Upper lobe of left lung (tissue), 6 donors: ENCODE measurements around the gene NRP1. TPM values are rescaled to one million over a fixed set of nuclear protein-coding genes. Genes with fewer than 3 reads are reported as not detected.

Experiments
- ATAC-seq, 2 donors: fragments of 200-7000 bp; cut with Tn5 transposase; one replicate each; pipeline ENCODE4 v1.9.1; 2022; ENCODE audit warnings: mild to moderate bottlenecking in 2 of 2, moderate library complexity in 2 of 2; ENCODE audit not compliant: low FRiP score in 2 of 2
- DNase-seq, 2 donors: peaks; one replicate each; pipeline ENCODE4 v3.0.0-alpha.2; 2019 to 2020
- H3K27ac ChIP-seq, 4 donors: fragments of 200-600 bp; sonication (generic); one replicate each; pipeline ENCODE4 v1.5.1; 2016 to 2019
- H3K27me3 ChIP-seq, 4 donors: fragments of 200-600 bp; sonication (generic); one replicate each; pipeline ENCODE4 v1.5.1; 2017 to 2019
- H3K36me3 ChIP-seq, 4 donors: fragments of 200-600 bp; sonication (generic); one replicate each; pipeline ENCODE4 v1.5.1; 2016 to 2019
- H3K4me1 ChIP-seq, 4 donors: fragments of 200-600 bp; sonication (generic); one replicate each; pipeline ENCODE4 v1.5.1; 2018 to 2019
- H3K4me3 ChIP-seq, 4 donors: fragments of 200-600 bp; sonication (generic); one replicate each; pipeline ENCODE4 v1.5.1; 2017 to 2019; ENCODE audit warnings: mild to moderate bottlenecking in 2 of 4, moderate library complexity in 1 of 4
- H3K9me3 ChIP-seq, 4 donors: fragments of 200-600 bp; sonication (generic); one replicate each; pipeline ENCODE4 v1.5.1; 2018 to 2019
- CTCF ChIP-seq, 6 experiments: fragments of 450-650 bp in 4 of 6; fragments of 200-600 bp in 2 of 6; sonication (generic) in 2 of 6; IDR thresholded peaks; one replicate each; pipeline ENCODE4 v1.5.1; 2016 to 2019; ENCODE audit warnings: antibody characterized with exemption in 6 of 6
- EP300 ChIP-seq, 4 donors: sonication (generic); formaldehyde crosslinking; IDR thresholded peaks; one replicate each; pipeline ENCODE4 v1.5.1; 2017; ENCODE audit warnings: antibody characterized with exemption in 4 of 4, control low read depth in 2 of 4
- POLR2A ChIP-seq, 4 donors: fragments of 450-650 bp; IDR thresholded peaks; one replicate each; pipeline ENCODE4 v1.5.1; 2016 to 2017; ENCODE audit warnings: antibody characterized with exemption in 4 of 4, mild to moderate bottlenecking in 2 of 4
- POLR2AphosphoS5 ChIP-seq, 2 donors: sonication (generic); formaldehyde crosslinking; IDR thresholded peaks; one replicate each; pipeline ENCODE4 v1.5.1; 2017; ENCODE audit warnings: antibody characterized with exemption in 2 of 2
- WGBS, 2 donors: methylation state at CpG; one replicate each; pipeline ENCODE4 v1.1.5; 2017 to 2018; 5-methylcytosine and 5-hydroxymethylcytosine counted together
- total RNA-seq, 6 donors: library from RNA; depleted of rRNA in 4 of 6; stranded (reverse); fragments of >200 nt in 4 of 6; gene quantifications; one replicate each; pipeline versions ENCODE4 v1.1.0 to v1.2.1, GENCODE V29; 2016 to 2021
- donor health status: DM: no; HTN: no; CAD: no; lungs with moderate emphysema.
- donor health status: DM: no; HTN: yes; CAD: no; lungs with severe emphysema.

Gene NRP1
- total RNA-seq, 6 donors from 2014 or later = 48.5 to 136 (median 64.1) TPM

- ATAC-seq (no peak), DNase-seq (no peak)
- H3K4me1 ChIP-seq = no peaks in the 10 kb centered on the region
- WGBS, 2 donors = 91 to 100% methylated on average over 4 of the region's 4 CpGs
- no peaks in the 10 kb centered on the region for H3K27me3 ChIP-seq
- no peak for TF ChIP-seq EP300 (IDR thresholded peaks at IDR 0.05)
- no peak for TF ChIP-seq CTCF (IDR thresholded peaks at IDR 0.05)
- TF ChIP-seq POLR2AphosphoS5 (IDR thresholded peaks at IDR 0.05) = no peak
- TF ChIP-seq POLR2A (IDR thresholded peaks at IDR 0.05) = no peak
- H3K27ac ChIP-seq = no peak overlapping the region
- no peaks in the 10 kb centered on the region for H3K9me3 ChIP-seq
- H3K36me3 ChIP-seq = no peaks in the 10 kb centered on the region
- H3K4me3 ChIP-seq = no peak overlapping the region
Measured at GRCh38 chr10:33377658-33378025, 43.2 kb upstream of the NRP1 start.

GRCh38 chr10:33376976-33377657 is 42.6 kb upstream of the NRP1 start:
- TF ChIP-seq CTCF (IDR thresholded peaks at IDR 0.05) (no peak), POLR2A (IDR thresholded peaks at IDR 0.05) (no peak), EP300 (IDR thresholded peaks at IDR 0.05) (no peak), POLR2AphosphoS5 (IDR thresholded peaks at IDR 0.05) (no peak)
- Histone ChIP-seq H3K36me3 (no peaks in the 10 kb centered on the region), H3K4me3 (no peak overlapping the region), H3K27me3 (no peaks in the 10 kb centered on the region), H3K4me1 (no peaks in the 10 kb centered on the region), H3K27ac (no peak overlapping the region), H3K9me3 (no peaks in the 10 kb centered on the region)
- DNase-seq (no peak), ATAC-seq (no peak)
- 67 to 73% methylated on average over 4 of the region's 4 CpGs for WGBS, 2 donors

GRCh38 chr10:33376476-33376875 is 42.0 kb upstream of the NRP1 start:
- TF ChIP-seq EP300 (IDR thresholded peaks at IDR 0.05) = no peak
- no peak for TF ChIP-seq POLR2AphosphoS5 (IDR thresholded peaks at IDR 0.05)
- no peaks in the 10 kb centered on the region for H3K9me3 ChIP-seq
- H3K4me3 ChIP-seq = no peak overlapping the region
- no peak for ATAC-seq
- H3K36me3 ChIP-seq = no peaks in the 10 kb centered on the region
- H3K4me1 ChIP-seq = no peaks in the 10 kb centered on the region
- no peak overlapping the region for H3K27ac ChIP-seq
- 91 to 95% methylated on average over 2 of the region's 2 CpGs for WGBS, 2 donors
- DNase-seq = no peak
- no peaks in the 10 kb centered on the region for H3K27me3 ChIP-seq

GRCh38 chr10:33373263-33373662 is 38.8 kb upstream of the NRP1 start:
- H3K27me3 ChIP-seq = no peaks in the 10 kb centered on the region
- 93 to 95% methylated on average over 2 of the region's 2 CpGs for WGBS, 2 donors
- DNase-seq = no peak
- no peaks in the 10 kb centered on the region for H3K9me3 ChIP-seq
- no peaks in the 10 kb centered on the region for H3K36me3 ChIP-seq
- TF ChIP-seq POLR2A (IDR thresholded peaks at IDR 0.05) (no peak), EP300 (IDR thresholded peaks at IDR 0.05) (no peak), POLR2AphosphoS5 (IDR thresholded peaks at IDR 0.05) (no peak)
- H3K4me3 ChIP-seq = no peak overlapping the region
- no peak for ATAC-seq
- H3K4me1 ChIP-seq = no peaks in the 10 kb centered on the region
- no peak overlapping the region for H3K27ac ChIP-seq

- Histone ChIP-seq H3K27ac (no peak overlapping the region), H3K4me3 (no peak overlapping the region), H3K36me3 (no peaks in the 10 kb centered on the region), H3K4me1 (no peaks in the 10 kb centered on the region), H3K27me3 (no peaks in the 10 kb centered on the region), H3K9me3 (peaks cover 0 to 7% (median 0%) of the 10 kb centered on the region in 4 donors)
- TF ChIP-seq CTCF (IDR thresholded peaks at IDR 0.05) = no peak
- TF ChIP-seq POLR2A (IDR thresholded peaks at IDR 0.05) = no peak
- no peak for TF ChIP-seq EP300 (IDR thresholded peaks at IDR 0.05)
- ATAC-seq = no peak
- 73 to 74% methylated on average over 4 of the region's 4 CpGs for WGBS, 2 donors
- DNase-seq = no peak
Measured at GRCh38 chr10:33371234-33371633, 36.8 kb upstream of the NRP1 start.

- 89 to 94% methylated on average over 2 of the region's 2 CpGs for WGBS, 2 donors
- H3K4me3 ChIP-seq = no peak overlapping the region
- TF ChIP-seq POLR2A (IDR thresholded peaks at IDR 0.05) (no peak), CTCF (IDR thresholded peaks at IDR 0.05) (no peak), EP300 (IDR thresholded peaks at IDR 0.05) (no peak), POLR2AphosphoS5 (IDR thresholded peaks at IDR 0.05) (no peak)
- DNase-seq (no peak), ATAC-seq (no peak)
- no peaks in the 10 kb centered on the region for H3K36me3 ChIP-seq
- no peaks in the 10 kb centered on the region for H3K27me3 ChIP-seq
- H3K27ac ChIP-seq = no peak overlapping the region
- peaks cover 0 to 11% (median 1%) of the 10 kb centered on the region in 4 donors for H3K9me3 ChIP-seq
- H3K4me1 ChIP-seq = no peaks in the 10 kb centered on the region
Measured at GRCh38 chr10:33370434-33370930, 36.0 kb upstream of the NRP1 start.
